HG03060 (cell line): ENCODE data around the gene LIPC.

ENCODE experiments used
- ATAC-seq: cut with Tn5 transposase; IDR thresholded peaks from one replicate; pipeline ENCODE4 v1.9.1; 2021; ENCODE audit warnings: low read depth, moderate number of reproducible peaks; ENCODE audit not compliant: unreplicated experiment

Gene LIPC

GRCh38 chr15:58405865-58406264, 25.9 kb upstream of the LIPC start:
- no peak for ATAC-seq

GRCh38 chr15:58406811-58407210, 25.0 kb upstream of the LIPC start:
- no peak for ATAC-seq

GRCh38 chr15:58407236-58407775, 24.5 kb upstream of the LIPC start:
- no peak for ATAC-seq

GRCh38 chr15:58407778-58408177, 24.0 kb upstream of the LIPC start:
- no peak for ATAC-seq

- ATAC-seq, result no peak
These were observed 21.9 kb upstream of the LIPC start for GRCh38 chr15:58409861-58410260.

GRCh38 chr15:58410353-58410752, 21.4 kb upstream of the LIPC start:
- no peak for ATAC-seq

- ATAC-seq, result no peak
These were observed 18.5 kb upstream of the LIPC start for GRCh38 chr15:58413253-58413652.

- ATAC-seq, result no peak
These were observed 16.2 kb upstream of the LIPC start for GRCh38 chr15:58415636-58416035.

- no peak for ATAC-seq
These were observed 14.8 kb upstream of the LIPC start for GRCh38 chr15:58416963-58417362.

- ATAC-seq, result no peak
These were observed 13.7 kb upstream of the LIPC start for GRCh38 chr15:58418135-58418534.

- ATAC-seq, result no peak
These were observed 11.8 kb upstream of the LIPC start for GRCh38 chr15:58419803-58420524.

GRCh38 chr15:58420579-58421043, 11.2 kb upstream of the LIPC start:
- ATAC-seq, result no peak

GRCh38 chr15:58423205-58423604, 8.6 kb upstream of the LIPC start:
- no peak for ATAC-seq

- ATAC-seq, result no peak
These were observed 7.8 kb upstream of the LIPC start for GRCh38 chr15:58423831-58424608.

- no peak for ATAC-seq
These were observed 7.1 kb upstream of the LIPC start for GRCh38 chr15:58424722-58425121.

GRCh38 chr15:58425185-58425584, 6.6 kb upstream of the LIPC start:
- no peak for ATAC-seq

GRCh38 chr15:58425834-58426233, 6.0 kb upstream of the LIPC start:
- ATAC-seq, result no peak

GRCh38 chr15:58426501-58426900, 5.3 kb upstream of the LIPC start:
- no peak for ATAC-seq

- ATAC-seq, result no peak
These were observed 3.8 kb upstream of the LIPC start for GRCh38 chr15:58427987-58428386.

- no peak for ATAC-seq
These were observed 1.5 kb upstream of the LIPC start for GRCh38 chr15:58430224-58430787.

- ATAC-seq, result no peak
These were observed 610 bp downstream of the LIPC start for GRCh38 chr15:58432401-58432800.
